COLO668 (cell line): ENCODE results near the gene SUGCT.

ENCODE experiments used
- DNase-seq: peaks from one replicate; lab custom pipeline; 2025; ENCODE audit not compliant: unreplicated experiment; lab: John Stamatoyannopoulos, UW

The SUGCT gene

GRCh38 chr7:40887099-40887498 lies 752.3 kb downstream of the SUGCT start:
- no peak for DNase-seq

- no peak for DNase-seq
Observed at GRCh38 chr7:40888499-40888898, 753.7 kb downstream of the SUGCT start.

- DNase-seq, result no peak
Observed at GRCh38 chr7:40889099-40889498, 754.3 kb downstream of the SUGCT start.

- no peak for DNase-seq
Observed at GRCh38 chr7:40889539-40889938, 754.7 kb downstream of the SUGCT start.

- no peak for DNase-seq
Observed at GRCh38 chr7:40890088-40890692, 755.4 kb downstream of the SUGCT start.

GRCh38 chr7:40891232-40891631 lies 756.4 kb downstream of the SUGCT start:
- DNase-seq, result no peak

GRCh38 chr7:40899151-40899550 lies 764.3 kb downstream of the SUGCT start:
- DNase-seq, result no peak

GRCh38 chr7:40899636-40900507 lies 765.1 kb downstream of the SUGCT start:
- DNase-seq, result no peak

GRCh38 chr7:40903872-40904271 lies 769.1 kb downstream of the SUGCT start:
- no peak for DNase-seq

- no peak for DNase-seq
Observed at GRCh38 chr7:40907286-40907685, 772.5 kb downstream of the SUGCT start.

- no peak for DNase-seq
Observed at GRCh38 chr7:40909346-40909980, 774.7 kb downstream of the SUGCT start.
